Stimulated activated effector memory CD8-positive, alpha-beta T cell treated with anti-CD3 and anti-CD28 coated beads, Interleukin-12 subunit alpha, Interleukin-12 subunit beta, amount 100 ng/mL, for 72 hours (primary cell): ENCODE results near the gene ZNF532.
"Not testable (repeated sequence)": the region's sequence is repeated elsewhere in the genome, so short reads cannot be mapped to it uniquely, and the experiment has no call there.

Experiments
- ATAC-seq: fragments of 150-1000 bp; cut with Tn5 transposase; 2 replicates; pipeline ENCODE4 v1.10.0; 2021
- DNase-seq, 2 donors: peaks; one replicate each; pipeline ENCODE4 v3.0.0; 2021 to 2022; ENCODE audit warnings: low spot score in 2 of 2
- H3K27ac Mint-ChIP-seq: one replicate; pipeline ENCODE4 v1.8.0; 2022; ENCODE audit warnings: mild to moderate bottlenecking, mixed read lengths
- H3K36me3 Mint-ChIP-seq: one replicate; pipeline ENCODE4 v1.8.0; 2022; ENCODE audit warnings: mild to moderate bottlenecking, mixed read lengths
- H3K4me1 Mint-ChIP-seq: one replicate; pipeline ENCODE4 v1.8.0; 2022; ENCODE audit warnings: mixed read lengths
- H3K4me3 Mint-ChIP-seq: one replicate; pipeline ENCODE4 v1.8.0; 2022; ENCODE audit warnings: mild to moderate bottlenecking, mixed read lengths
- H3K9me3 Mint-ChIP-seq: one replicate; pipeline ENCODE4 v1.8.0; 2022; ENCODE audit warnings: mixed read lengths

ZNF532 gene

GRCh38 chr18:58919934-58920333, 55.3 kb downstream of the ZNF532 start:
- not testable (repeated sequence) for H3K27ac Mint-ChIP-seq, H3K9me3 Mint-ChIP-seq, DNase-seq, ATAC-seq, H3K4me3 Mint-ChIP-seq, H3K4me1 Mint-ChIP-seq
- H3K36me3 Mint-ChIP-seq = peaks cover 17% of the 10 kb centered on the region

DNA sequence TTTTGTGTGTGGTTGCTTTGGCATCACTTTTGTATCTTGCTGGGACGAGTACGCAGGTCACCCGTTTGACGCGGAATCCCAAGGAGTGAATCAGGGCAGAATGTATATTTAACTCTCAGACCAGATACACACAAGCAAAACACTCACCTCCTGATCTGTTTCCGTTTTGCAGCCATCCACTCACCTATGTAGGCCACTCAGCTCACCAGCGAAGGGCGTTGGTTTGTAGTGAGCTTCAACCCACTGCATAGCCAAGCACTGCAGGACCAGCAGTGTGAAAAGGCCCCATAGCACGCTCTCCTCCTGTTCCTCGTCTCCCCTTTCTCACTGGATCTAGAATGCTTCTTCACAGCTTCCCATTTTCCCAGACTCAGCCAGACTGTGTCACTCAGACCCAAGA, 58.3 kb downstream of the ZNF532 start:
- DNase-seq (no peak), ATAC-seq (no peak)
- Mint-ChIP-seq H3K4me1 (peaks cover 4% of the 10 kb centered on the region), H3K9me3 (no peaks in the 10 kb centered on the region), H3K27ac (no peak overlapping the region), H3K4me3 (no peak overlapping the region), H3K36me3 (peaks cover 12% of the 10 kb centered on the region)

DNA sequence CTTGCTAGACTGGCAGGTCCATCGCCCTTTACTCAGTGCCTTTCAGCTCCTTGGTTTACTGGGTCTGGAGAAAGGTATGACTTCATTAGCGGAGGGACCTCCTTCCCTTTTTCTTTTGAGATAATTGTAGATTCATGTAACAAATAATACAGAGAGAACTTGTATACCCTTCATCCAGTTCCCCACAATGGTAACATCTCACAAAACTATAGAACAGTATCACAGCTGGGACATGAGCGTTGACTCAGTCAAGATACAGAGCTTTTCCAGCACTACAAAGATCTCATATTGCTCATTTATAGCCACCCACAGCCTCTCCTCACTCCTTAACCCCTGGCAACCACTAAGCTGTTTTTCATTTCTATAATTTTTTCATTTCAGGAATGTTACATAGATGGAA, 59.8 kb downstream of the ZNF532 start:
- DNase-seq (no peak), ATAC-seq (no peak)
- no peak overlapping the region for H3K4me3 Mint-ChIP-seq
- peaks cover 4% of the 10 kb centered on the region for H3K4me1 Mint-ChIP-seq
- no peak overlapping the region for H3K27ac Mint-ChIP-seq
- peaks cover under 1% of the 10 kb centered on the region for H3K36me3 Mint-ChIP-seq
- no peaks in the 10 kb centered on the region for H3K9me3 Mint-ChIP-seq

DNA sequence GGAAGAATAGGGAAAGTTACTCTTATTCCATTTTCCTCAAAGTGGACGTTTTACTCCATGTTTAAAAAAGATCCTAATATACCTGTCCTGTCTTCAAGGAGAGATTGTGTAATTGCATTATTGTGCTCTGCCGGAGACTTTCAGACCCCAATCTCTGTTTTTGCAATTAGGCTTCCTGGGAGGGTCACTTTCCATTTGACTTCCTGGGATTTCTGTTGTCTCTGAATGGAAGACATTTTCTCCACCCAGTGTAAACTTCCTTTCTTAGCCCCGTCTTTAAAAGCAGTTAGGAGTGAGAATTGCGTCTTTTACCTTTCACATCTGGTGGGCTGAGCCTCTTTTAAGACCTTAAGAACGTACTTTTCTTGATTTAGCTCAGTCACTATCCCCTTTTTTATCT, 63.0 kb downstream of the ZNF532 start:
- H3K36me3 Mint-ChIP-seq = no peaks in the 10 kb centered on the region
- H3K27ac Mint-ChIP-seq = no peak overlapping the region
- H3K4me3 Mint-ChIP-seq = no peak overlapping the region
- no peaks in the 10 kb centered on the region for H3K4me1 Mint-ChIP-seq
- DNase-seq (no peak), ATAC-seq (no peak)
- no peaks in the 10 kb centered on the region for H3K9me3 Mint-ChIP-seq

DNA sequence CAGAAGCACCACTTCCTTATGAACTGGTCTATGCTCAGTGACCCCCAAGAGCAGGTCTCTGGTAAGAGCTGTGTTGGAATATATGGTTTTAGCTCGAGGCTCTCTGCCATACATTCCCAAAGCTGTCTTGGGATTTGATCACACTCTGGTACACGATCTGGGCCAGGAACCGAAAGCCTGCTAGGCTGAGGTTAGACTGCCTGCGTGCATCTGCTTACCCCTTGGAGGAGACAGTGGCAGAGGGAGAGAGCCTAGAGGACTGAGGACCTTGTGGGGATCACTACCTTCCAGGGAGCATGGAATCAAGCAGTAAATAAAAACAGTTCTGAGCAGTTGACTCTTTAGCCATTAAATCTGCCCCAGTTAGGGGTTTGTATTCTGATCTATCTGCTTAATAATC, 63.7 kb downstream of the ZNF532 start:
- no peaks in the 10 kb centered on the region for H3K4me1 Mint-ChIP-seq
- H3K27ac Mint-ChIP-seq = peak overlapping the region; percentile 41

GRCh38 chr18:58929206-58929605, 64.5 kb downstream of the ZNF532 start:
- DNase-seq = no peak
- Mint-ChIP-seq H3K27ac (no peak overlapping the region), H3K9me3 (no peaks in the 10 kb centered on the region), H3K36me3 (no peaks in the 10 kb centered on the region), H3K4me3 (no peak overlapping the region), H3K4me1 (no peaks in the 10 kb centered on the region)
- no peak for ATAC-seq

More for the DNA sequence above, 63.7 kb downstream of the ZNF532 start:
- no peaks in the 10 kb centered on the region for H3K9me3 Mint-ChIP-seq
- H3K36me3 Mint-ChIP-seq = no peaks in the 10 kb centered on the region
- ATAC-seq = no peak
- DNase-seq = no peak
- H3K4me3 Mint-ChIP-seq = no peak overlapping the region

DNA sequence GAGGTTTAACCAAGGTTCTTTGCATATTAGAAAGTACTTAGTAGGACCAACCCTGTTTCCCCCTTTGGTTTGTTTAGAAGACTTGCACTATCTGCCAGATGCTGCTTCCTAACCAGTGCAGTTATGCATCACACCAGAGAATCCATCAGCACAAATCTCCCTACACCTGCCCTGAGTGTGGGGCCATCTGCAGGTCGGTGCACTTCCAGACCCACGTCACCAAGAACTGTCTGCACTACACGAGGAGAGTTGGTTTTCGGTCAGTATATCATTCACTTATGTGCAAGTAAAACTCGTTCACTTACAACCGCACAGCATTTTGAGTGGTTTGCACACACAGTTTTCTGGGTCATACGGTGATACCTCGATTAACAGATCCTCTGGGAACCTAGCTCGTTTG, 69.7 kb downstream of the ZNF532 start:
- ATAC-seq (no peak), DNase-seq (no peak)
- Mint-ChIP-seq H3K9me3 (no peaks in the 10 kb centered on the region), H3K4me1 (no peaks in the 10 kb centered on the region), H3K27ac (no peak overlapping the region), H3K36me3 (no peaks in the 10 kb centered on the region), H3K4me3 (no peak overlapping the region)

DNA sequence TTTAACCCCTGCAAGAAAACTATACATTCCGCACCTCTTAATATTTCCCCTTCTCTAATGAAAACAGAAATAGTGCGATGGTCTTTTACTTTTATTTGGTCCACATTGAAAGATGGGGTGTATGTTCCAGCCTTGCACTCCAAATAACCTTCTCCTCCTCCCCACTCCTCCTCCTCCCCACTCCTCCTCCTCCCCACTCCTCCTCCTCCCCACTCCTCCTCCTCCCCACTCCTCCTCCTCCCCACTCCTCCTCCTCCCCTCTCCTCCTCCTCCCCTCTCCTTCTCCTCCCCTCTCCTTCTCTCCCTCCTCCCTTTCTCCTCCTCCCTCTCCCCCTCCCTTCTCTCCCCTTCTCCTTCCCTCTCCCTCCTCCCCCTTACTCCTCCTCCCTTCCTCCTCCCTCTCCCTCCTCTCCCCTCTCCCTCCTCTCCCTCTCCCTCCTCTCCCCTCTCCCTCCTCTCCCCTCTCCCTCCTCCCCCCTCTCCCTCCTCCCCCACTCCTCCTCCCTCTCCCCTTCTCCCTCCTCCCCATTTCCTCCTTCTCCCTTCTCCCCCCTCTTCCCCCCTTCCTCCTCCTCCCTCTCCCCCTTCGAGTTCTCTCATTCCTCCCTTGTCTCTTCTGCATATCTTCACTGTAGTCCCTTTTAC, 70.4 kb downstream of the ZNF532 start:
- H3K36me3 Mint-ChIP-seq = peaks cover 5% of the 10 kb centered on the region
- H3K27ac Mint-ChIP-seq = no peak overlapping the region
- no peak overlapping the region for H3K4me3 Mint-ChIP-seq
- DNase-seq (no peak), ATAC-seq (no peak)
- H3K4me1 Mint-ChIP-seq = no peaks in the 10 kb centered on the region
- no peaks in the 10 kb centered on the region for H3K9me3 Mint-ChIP-seq

DNA sequence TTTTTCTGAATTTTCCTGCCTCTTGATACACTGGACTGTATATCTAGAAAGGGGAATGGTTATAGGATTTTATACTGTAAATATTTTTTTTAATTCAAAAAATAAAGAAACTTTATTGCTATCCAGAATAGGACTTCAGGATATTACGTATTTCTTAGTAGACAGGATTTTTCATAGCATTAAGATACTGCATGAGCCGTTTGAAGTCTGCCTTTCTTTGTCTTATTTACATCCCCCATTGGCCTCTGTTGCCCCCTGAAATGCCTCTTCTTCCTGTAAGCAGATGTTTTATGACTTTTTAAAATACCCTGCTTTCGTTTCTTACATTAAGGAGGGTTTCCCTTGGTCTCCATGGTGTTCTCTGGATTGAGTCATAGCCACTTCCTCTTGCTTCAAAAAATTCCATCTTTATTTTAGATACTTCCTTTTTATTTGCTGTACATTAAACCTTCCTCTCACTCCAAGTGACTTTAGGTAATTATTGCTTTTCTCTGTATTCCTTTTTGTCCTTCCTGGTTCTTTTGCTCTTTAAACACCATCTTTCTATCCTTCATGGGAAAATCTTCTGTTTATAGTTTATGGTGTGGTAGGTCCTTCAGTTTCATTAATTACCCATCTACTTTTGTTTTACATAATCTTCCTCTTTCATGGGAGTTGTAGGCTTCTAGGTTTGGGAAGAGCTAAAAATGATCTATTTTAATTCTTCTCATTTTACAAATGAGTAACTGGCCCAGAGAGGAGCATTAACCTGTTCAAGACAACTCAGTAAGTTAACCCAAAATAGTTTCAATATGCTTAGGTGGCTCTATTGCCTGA, 72.6 kb downstream of the ZNF532 start:
- Mint-ChIP-seq H3K4me3 (no peak overlapping the region), H3K36me3 (peaks cover 24% of the 10 kb centered on the region), H3K27ac (no peak overlapping the region), H3K9me3 (no peaks in the 10 kb centered on the region), H3K4me1 (no peaks in the 10 kb centered on the region)
- no peak for ATAC-seq
- no peak for DNase-seq

GRCh38 chr18:58937887-58938267, 73.2 kb downstream of the ZNF532 start:
- Mint-ChIP-seq H3K4me1 (no peaks in the 10 kb centered on the region), H3K36me3 (peaks cover 24% of the 10 kb centered on the region), H3K4me3 (no peak overlapping the region), H3K27ac (no peak overlapping the region), H3K9me3 (no peaks in the 10 kb centered on the region)
- ATAC-seq = no peak
- no peak for DNase-seq

DNA sequence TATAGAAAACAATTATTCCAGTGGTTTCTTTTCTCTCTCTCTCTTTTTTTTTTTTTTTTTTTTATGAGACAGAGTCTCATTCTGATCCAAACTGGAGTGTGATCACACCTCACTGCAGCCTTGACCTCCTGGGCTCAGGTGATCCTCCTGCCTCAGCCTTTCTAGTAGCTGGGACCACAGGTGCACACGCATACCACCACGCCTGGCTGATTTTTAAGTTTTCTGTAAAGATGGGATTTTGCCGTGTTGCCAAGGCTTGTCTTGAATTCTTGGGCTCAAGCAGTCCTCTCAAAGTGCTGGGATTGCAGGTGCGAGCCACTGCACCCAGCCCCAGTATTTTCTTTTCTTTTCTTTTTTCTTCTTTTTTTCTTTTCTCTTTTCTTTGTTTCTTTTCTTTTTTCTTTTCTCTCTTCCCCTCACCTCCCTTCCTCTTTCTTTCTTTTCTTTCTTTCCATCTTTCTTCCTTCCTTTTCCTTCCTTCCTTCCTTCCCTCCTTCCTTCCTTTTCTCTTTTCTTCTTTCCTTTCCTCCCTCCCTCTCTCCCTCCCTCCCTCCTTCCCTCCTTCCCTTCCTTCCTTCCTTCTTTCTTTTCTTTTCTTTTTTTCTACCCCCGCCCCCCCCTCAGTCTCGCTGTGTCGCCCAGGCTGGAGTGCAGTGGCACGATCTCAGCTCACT, 76.9 kb downstream of the ZNF532 start:
- Mint-ChIP-seq H3K27ac (no peak overlapping the region), H3K4me3 (no peak overlapping the region), H3K36me3 (peaks cover 24% of the 10 kb centered on the region), H3K4me1 (no peaks in the 10 kb centered on the region), H3K9me3 (no peaks in the 10 kb centered on the region)
- DNase-seq = no peak
- no peak for ATAC-seq

- Mint-ChIP-seq H3K4me3 (no peak overlapping the region), H3K9me3 (no peaks in the 10 kb centered on the region), H3K36me3 (peaks cover 27% of the 10 kb centered on the region), H3K27ac (no peak overlapping the region), H3K4me1 (peaks cover 4% of the 10 kb centered on the region)
- DNase-seq = no peak
- ATAC-seq = no peak
These were observed 79.2 kb downstream of the ZNF532 start for GRCh38 chr18:58943896-58944295.

DNA sequence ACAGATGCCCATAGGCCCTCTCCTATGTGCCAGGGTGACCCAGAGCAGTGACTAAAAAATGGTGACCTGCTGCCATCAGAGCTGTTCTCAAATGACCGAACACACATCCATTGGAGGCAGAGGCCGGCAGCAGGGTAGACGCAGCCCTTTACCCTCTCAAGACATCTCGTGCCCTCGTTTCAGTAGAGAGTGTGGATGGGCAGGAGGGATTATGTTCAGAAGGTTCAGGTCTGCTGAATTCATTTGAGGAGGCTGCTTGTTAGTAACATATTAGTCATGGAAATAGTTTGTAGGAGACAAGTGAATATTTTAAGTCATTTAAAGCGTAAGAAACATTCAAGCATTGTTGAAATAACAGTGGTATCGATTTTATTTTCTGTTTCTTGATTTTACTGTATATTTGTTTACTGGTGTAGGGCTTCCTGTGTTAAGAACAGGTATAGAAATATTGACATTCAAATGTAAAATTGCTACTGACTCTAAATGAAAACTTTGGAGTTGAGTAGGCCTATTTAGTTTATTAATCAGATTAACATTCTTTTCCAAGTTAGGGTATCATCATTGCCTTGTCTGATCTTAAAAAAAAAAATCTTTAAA, 82.6 kb downstream of the ZNF532 start:
- H3K36me3 Mint-ChIP-seq = peaks cover 9% of the 10 kb centered on the region
- H3K4me3 Mint-ChIP-seq = no peak overlapping the region
- H3K4me1 Mint-ChIP-seq = peaks cover 4% of the 10 kb centered on the region
- DNase-seq (no peak), ATAC-seq (peak; percentile 77)
- H3K9me3 Mint-ChIP-seq = no peaks in the 10 kb centered on the region
- H3K27ac Mint-ChIP-seq = peak overlapping the region; percentile 56

GRCh38 chr18:58949031-58949430, 84.4 kb downstream of the ZNF532 start:
- Mint-ChIP-seq H3K9me3 (no peaks in the 10 kb centered on the region), H3K27ac (no peak overlapping the region), H3K36me3 (peaks cover 16% of the 10 kb centered on the region), H3K4me1 (peaks cover 4% of the 10 kb centered on the region), H3K4me3 (no peak overlapping the region)
- DNase-seq = no peak
- ATAC-seq = no peak

DNA sequence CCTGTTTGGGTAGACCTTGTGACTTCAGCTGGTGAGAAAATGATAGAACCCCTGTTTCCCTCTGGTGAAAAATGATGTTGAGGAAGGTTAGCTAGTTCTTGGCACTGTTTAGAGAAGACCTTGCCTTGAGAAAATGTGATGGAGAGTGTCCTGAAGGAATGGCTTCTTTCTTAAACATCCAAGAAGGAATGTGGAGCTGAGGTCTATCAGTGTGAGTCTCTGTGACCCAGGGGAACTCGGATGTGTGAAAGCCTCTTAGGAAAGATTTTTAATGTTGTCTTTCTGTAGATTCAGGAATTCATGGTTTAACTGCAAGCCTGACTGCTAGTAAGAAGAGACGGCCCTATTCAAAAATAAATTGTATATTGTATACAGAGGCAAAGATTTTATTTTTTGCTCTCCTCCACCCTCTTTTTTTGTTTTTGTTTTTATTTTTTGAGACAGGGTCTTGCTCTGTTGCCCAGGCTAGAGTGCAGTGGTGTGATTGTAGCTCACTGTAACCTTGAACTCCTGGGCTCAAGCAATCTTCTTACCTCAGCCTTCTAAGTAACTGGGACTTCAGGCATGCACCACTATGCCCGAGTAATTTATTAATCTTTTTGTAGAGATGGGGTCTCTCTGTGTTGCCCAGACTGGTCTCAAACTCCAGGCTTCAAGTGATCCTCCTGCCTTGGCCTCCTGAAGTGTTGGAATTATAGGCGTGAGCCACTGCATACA, 87.5 kb downstream of the ZNF532 start:
- H3K9me3 Mint-ChIP-seq = no peaks in the 10 kb centered on the region
- DNase-seq = no peak
- H3K36me3 Mint-ChIP-seq = peaks cover 16% of the 10 kb centered on the region
- H3K4me3 Mint-ChIP-seq = no peak overlapping the region
- no peak overlapping the region for H3K27ac Mint-ChIP-seq
- ATAC-seq = no peak
- H3K4me1 Mint-ChIP-seq = peaks cover under 1% of the 10 kb centered on the region
